Natural killer cell (primary cell): ENCODE measurements around the gene DDX39A. TPM values are rescaled to one million over a fixed set of nuclear protein-coding genes. Genes with fewer than 3 reads are reported as not detected.

Experiments
- ATAC-seq, 3 donors: fragments of 150-1000 bp in 2 of 3; fragments of 200-7000 bp in 1 of 3; cut with Tn5 transposase; 1 replicate in 1 of 3; 2 replicates in 2 of 3; pipeline ENCODE4 v1.10.0; 2021; ENCODE audit warnings: mild to moderate bottlenecking in 2 of 3, moderate library complexity in 2 of 3
- DNase-seq, 2 donors: peaks; one replicate each; pipeline versions ENCODE4 v3.0.0 to v3.0.0-alpha.2; 2013 to 2021; ENCODE audit warnings: mixed read lengths in 1 of 2
- H3K27ac ChIP-seq: one replicate; pipeline ENCODE4 v1.5.1; 2013; ENCODE audit warnings: mild to moderate bottlenecking, low read length
- H3K27me3 ChIP-seq: one replicate; pipeline ENCODE4 v1.6.1; 2013; ENCODE audit warnings: low read length; ENCODE audit not compliant: control insufficient read depth, insufficient read depth
- H3K36me3 ChIP-seq: one replicate; pipeline ENCODE4 v1.6.1; 2013; ENCODE audit warnings: low read length; ENCODE audit not compliant: control insufficient read depth, insufficient read depth
- H3K4me1 ChIP-seq: one replicate; pipeline ENCODE4 v1.6.1; 2013; ENCODE audit warnings: low read length; ENCODE audit not compliant: control insufficient read depth, insufficient read depth
- H3K4me3 ChIP-seq: one replicate; pipeline ENCODE4 v1.5.1; 2013; ENCODE audit warnings: low read length
- H3K9me3 ChIP-seq: one replicate; pipeline ENCODE4 v1.6.1; 2013; ENCODE audit warnings: low read length; ENCODE audit not compliant: control insufficient read depth, insufficient read depth
- H3K27ac Mint-ChIP-seq, 2 donors: one replicate each; pipeline ENCODE4 v1.8.0; 2022; ENCODE audit warnings: mild to moderate bottlenecking in 2 of 2, mixed read lengths in 2 of 2, moderate library complexity in 1 of 2
- H3K27me3 Mint-ChIP-seq, 2 donors: one replicate each; pipeline ENCODE4 v1.8.0; 2022; ENCODE audit warnings: low read depth in 2 of 2, mixed read lengths in 2 of 2
- H3K36me3 Mint-ChIP-seq: one replicate; pipeline ENCODE4 v1.8.0; 2022; ENCODE audit warnings: mixed read lengths
- H3K4me1 Mint-ChIP-seq, 2 donors: one replicate each; pipeline ENCODE4 v1.8.0; 2022; ENCODE audit warnings: mixed read lengths in 2 of 2
- H3K4me3 Mint-ChIP-seq: one replicate; pipeline ENCODE4 v1.8.0; 2022; ENCODE audit warnings: mild to moderate bottlenecking, moderate library complexity, mixed read lengths
- H3K9me3 Mint-ChIP-seq, 2 donors: one replicate each; pipeline ENCODE4 v1.8.0; 2022; ENCODE audit warnings: mixed read lengths in 2 of 2
- CTCF ChIP-seq: fragments of 200-600 bp; IDR thresholded peaks from one replicate; pipeline ENCODE4 v1.8.0; 2022; ENCODE audit warnings: antibody characterized with exemption
- WGBS: methylation state at CpG from one replicate; pipeline ENCODE4 v1.1.7; 2013; ENCODE audit warnings: missing lambda C conversion rate; ENCODE audit not compliant: insufficient coverage; 5-methylcytosine and 5-hydroxymethylcytosine counted together
- intact Hi-C: fragments of 100-400 bp; cut with micrococcal nuclease; formaldehyde crosslinking; loops from one replicate; pipeline ENCODE4 v1.14.2; 2022
- total RNA-seq, 4 donors: library from RNA; stranded (reverse); fragments of 120-200 nt in 1 of 4; gene quantifications; one replicate each; pipeline versions ENCODE4 v1.2.3 to v1.2.4, GENCODE V29; 2013 to 2022

DDX39A gene
- total RNA-seq, 3 donors from 2014 or later (not counting 1 experiment from before 2014, with no cell fraction given) = 397 to 569 (median 557) TPM

- H3K27ac Mint-ChIP-seq = peak overlapping the region; percentile 97 to 100
- TF ChIP-seq CTCF = no peak
- Histone ChIP-seq H3K4me1 (peaks cover 81% of the 10 kb centered on the region), H3K36me3 (peaks cover 11% of the 10 kb centered on the region), H3K27ac (peak overlapping the region; percentile 62), H3K4me3 (no peak overlapping the region), H3K27me3 (no peaks in the 10 kb centered on the region), H3K9me3 (no peaks in the 10 kb centered on the region)
- H3K36me3 Mint-ChIP-seq = no peaks in the 10 kb centered on the region
- no peaks in the 10 kb centered on the region for H3K9me3 Mint-ChIP-seq
- intact Hi-C loops = no loop called here
- H3K27me3 Mint-ChIP-seq = no peaks in the 10 kb centered on the region
- DNase-seq (no peak), ATAC-seq (no peak)
- WGBS = 92% methylated on average over 7 of the region's 7 CpGs
- H3K4me3 Mint-ChIP-seq = peak overlapping the region; percentile 68
- H3K4me1 Mint-ChIP-seq = peaks cover 46 to 57% of the 10 kb centered on the region in 2 donors
These were observed 18.5 kb upstream of the DDX39A start for GRCh38 chr19:14437578-14438140.

GRCh38 chr19:14435320-14436050 is 16.3 kb upstream of the DDX39A start:
- H3K4me3 ChIP-seq = no peak overlapping the region
- H3K27ac ChIP-seq = peak overlapping the region; percentile 79
- Mint-ChIP-seq H3K9me3 (no peaks in the 10 kb centered on the region), H3K4me1 (peaks cover 45 to 59% of the 10 kb centered on the region in 2 donors), H3K27ac (peak overlapping the region; percentile 97 to 100), H3K4me3 (peak overlapping the region; percentile 90), H3K27me3 (no peaks in the 10 kb centered on the region), H3K36me3 (no peaks in the 10 kb centered on the region)
- no peak for ATAC-seq
- H3K27me3 ChIP-seq = no peaks in the 10 kb centered on the region
- no peak for TF ChIP-seq CTCF
- DNase-seq = no peak
- no peaks in the 10 kb centered on the region for H3K9me3 ChIP-seq
- no peaks in the 10 kb centered on the region for H3K36me3 ChIP-seq
- 87% methylated on average over 17 of the region's 17 CpGs for WGBS
- intact Hi-C loops = loop anchor here (1.0 to 2.0 kb wide), 2 partner anchors 17 to 24 kb away; partner anchors contain the start of gene DDX39A
- peaks cover 73% of the 10 kb centered on the region for H3K4me1 ChIP-seq

GRCh38 chr19:14434543-14435319 is 15.6 kb upstream of the DDX39A start:
- WGBS = 79% methylated on average over 23 of the region's 23 CpGs
- Histone ChIP-seq H3K4me1 (peaks cover 66% of the 10 kb centered on the region), H3K36me3 (no peaks in the 10 kb centered on the region), H3K4me3 (peak overlapping the region; percentile 72), H3K27me3 (no peaks in the 10 kb centered on the region), H3K9me3 (no peaks in the 10 kb centered on the region), H3K27ac (peak overlapping the region; percentile 79)
- intact Hi-C loops = loop anchor here (1.0 to 2.0 kb wide), 2 partner anchors 16 to 25 kb away; partner anchors contain the start of gene DDX39A
- Mint-ChIP-seq H3K36me3 (no peaks in the 10 kb centered on the region), H3K9me3 (no peaks in the 10 kb centered on the region), H3K27ac (peak overlapping the region; percentile 97 to 100), H3K27me3 (no peaks in the 10 kb centered on the region), H3K4me3 (peak overlapping the region; percentile 90), H3K4me1 (peaks cover 38 to 53% of the 10 kb centered on the region in 2 donors)
- no peak for TF ChIP-seq CTCF
- DNase-seq (peak; percentile 53 to 73), ATAC-seq (peak; percentile 79 to 83 (median 81))
